Stimulated activated memory B cell treated with anti-CD40 and anti-IgM and Interleukin-4, amounts not matched to agents 10 μg/mL and 1 μg/mL and 100 μg/mL, for 72 hours (primary cell): ENCODE measurements around the gene LDLRAD4.
A peak's percentile ranks its signal among the peaks of the same experiment; 100 is the strongest.

ENCODE experiments used
- ATAC-seq: fragments of 150-1000 bp; cut with Tn5 transposase; 2 replicates; pipeline ENCODE4 v1.10.0; 2021
- H3K27ac Mint-ChIP-seq: one replicate; pipeline ENCODE4 v1.8.0; 2022; ENCODE audit warnings: mild to moderate bottlenecking, mixed read lengths
- H3K27me3 Mint-ChIP-seq: one replicate; pipeline ENCODE4 v1.8.0; 2022; ENCODE audit warnings: mixed read lengths
- H3K36me3 Mint-ChIP-seq: one replicate; pipeline ENCODE4 v1.8.0; 2022; ENCODE audit warnings: mixed read lengths
- H3K4me1 Mint-ChIP-seq: one replicate; pipeline ENCODE4 v1.8.0; 2022; ENCODE audit warnings: mixed read lengths
- H3K4me3 Mint-ChIP-seq: one replicate; pipeline ENCODE4 v1.8.0; 2022; ENCODE audit warnings: mild to moderate bottlenecking, moderate library complexity, mixed read lengths
- H3K9me3 Mint-ChIP-seq: one replicate; pipeline ENCODE4 v1.8.0; 2022; ENCODE audit warnings: mixed read lengths

Gene LDLRAD4

DNA sequence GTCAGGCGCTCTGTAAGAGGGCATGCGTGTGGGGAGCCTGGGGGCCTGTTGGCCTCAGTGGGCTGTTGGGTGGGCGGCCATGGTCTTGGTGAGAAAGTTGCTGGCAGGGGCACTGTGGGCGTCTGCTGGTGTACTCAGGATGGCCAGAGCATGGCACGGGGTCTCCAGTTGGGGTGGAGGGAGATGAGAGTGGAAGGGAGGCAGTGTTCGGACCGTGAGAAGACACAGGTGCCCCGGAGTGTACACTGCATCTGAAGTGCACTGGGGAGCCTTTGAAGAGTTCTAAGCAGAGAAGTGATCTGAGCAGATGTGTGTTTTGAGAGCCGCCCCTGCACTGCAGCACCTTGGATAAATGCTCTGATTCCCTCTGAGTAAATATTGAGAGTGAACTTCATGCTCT is 150.8 kb downstream of the LDLRAD4 start:
- peaks cover 18% of the 10 kb centered on the region for H3K27me3 Mint-ChIP-seq
- H3K4me3 Mint-ChIP-seq, result no peak overlapping the region
- H3K4me1 Mint-ChIP-seq, result peaks cover 16% of the 10 kb centered on the region
- no peak overlapping the region for H3K27ac Mint-ChIP-seq
- H3K36me3 Mint-ChIP-seq, result no peaks in the 10 kb centered on the region
- no peaks in the 10 kb centered on the region for H3K9me3 Mint-ChIP-seq
- ATAC-seq, result no peak

DNA sequence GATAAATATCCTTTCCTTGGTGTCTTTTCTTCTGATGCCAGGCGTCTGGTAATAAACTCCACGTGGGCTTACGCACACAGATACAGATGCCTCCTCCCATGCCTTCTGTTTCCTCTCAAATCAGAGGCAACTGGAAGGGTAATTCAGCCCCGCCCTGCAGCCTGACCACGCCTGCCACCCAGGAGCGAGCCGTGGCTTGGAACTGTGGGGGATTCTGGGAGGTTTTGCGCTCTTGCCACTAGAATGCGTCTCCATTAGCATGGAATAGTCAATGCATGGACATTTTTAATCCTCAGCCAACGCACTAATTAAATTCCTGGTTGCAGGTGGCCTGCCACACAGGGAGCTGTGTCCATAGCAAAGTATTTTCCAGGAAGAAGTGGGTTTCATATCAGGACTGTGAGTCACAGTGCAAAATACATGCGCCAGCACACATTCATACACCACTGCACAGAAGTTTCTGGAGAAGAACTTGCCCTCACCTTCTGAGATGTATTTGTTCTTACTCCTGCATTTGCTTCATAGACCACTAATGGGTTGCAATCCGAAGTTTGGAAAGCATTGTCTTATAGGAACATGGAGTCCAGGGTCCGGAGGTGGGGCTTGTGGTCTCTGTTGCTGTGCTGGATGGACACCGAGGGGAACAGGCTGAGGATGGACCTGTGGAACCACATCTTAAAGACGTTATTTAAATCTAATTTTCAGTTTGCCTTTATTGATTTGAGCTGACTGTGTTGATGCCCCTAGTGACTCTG is 151.4 kb downstream of the LDLRAD4 start:
- Mint-ChIP-seq H3K4me3 (no peak overlapping the region), H3K9me3 (no peaks in the 10 kb centered on the region), H3K27ac (no peak overlapping the region), H3K4me1 (peaks cover 16% of the 10 kb centered on the region), H3K36me3 (no peaks in the 10 kb centered on the region), H3K27me3 (peaks cover 18% of the 10 kb centered on the region)
- ATAC-seq, result no peak

DNA sequence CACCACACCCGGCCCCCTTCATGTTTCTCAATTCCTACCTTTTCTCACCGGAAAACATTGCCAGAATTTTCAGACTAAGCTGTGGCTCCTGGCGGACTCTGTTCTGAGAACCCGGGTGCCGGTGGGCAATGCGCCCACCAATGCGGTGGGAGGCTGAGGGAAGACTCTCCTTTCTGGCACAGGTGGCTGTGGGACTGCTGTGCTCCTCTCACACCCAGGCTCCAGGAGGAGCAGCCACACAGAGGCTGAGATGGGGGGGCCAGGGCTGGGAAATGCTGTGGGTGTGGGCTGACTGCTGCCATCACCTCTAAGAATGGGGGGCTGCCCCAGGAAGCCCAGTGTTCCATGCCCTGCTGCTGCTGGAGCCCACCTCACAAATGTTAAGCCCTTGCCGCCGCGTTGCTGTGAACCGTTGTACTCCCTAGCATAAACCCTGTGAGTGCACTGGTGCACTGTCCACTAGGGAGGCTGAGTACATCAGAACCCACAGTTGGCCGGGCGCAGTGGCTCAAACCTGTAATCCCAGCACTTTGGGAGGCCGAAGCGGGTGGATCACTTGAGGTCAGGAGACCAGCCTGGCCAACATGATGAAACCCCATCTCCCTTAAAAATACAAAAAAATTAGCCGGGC is 152.6 kb downstream of the LDLRAD4 start:
- H3K4me1 Mint-ChIP-seq, result peaks cover 27% of the 10 kb centered on the region
- ATAC-seq, result no peak
- H3K27ac Mint-ChIP-seq, result peak overlapping the region; percentile 63
- no peaks in the 10 kb centered on the region for H3K9me3 Mint-ChIP-seq
- no peak overlapping the region for H3K4me3 Mint-ChIP-seq
- H3K27me3 Mint-ChIP-seq, result peaks cover 18% of the 10 kb centered on the region
- H3K36me3 Mint-ChIP-seq, result no peaks in the 10 kb centered on the region

DNA sequence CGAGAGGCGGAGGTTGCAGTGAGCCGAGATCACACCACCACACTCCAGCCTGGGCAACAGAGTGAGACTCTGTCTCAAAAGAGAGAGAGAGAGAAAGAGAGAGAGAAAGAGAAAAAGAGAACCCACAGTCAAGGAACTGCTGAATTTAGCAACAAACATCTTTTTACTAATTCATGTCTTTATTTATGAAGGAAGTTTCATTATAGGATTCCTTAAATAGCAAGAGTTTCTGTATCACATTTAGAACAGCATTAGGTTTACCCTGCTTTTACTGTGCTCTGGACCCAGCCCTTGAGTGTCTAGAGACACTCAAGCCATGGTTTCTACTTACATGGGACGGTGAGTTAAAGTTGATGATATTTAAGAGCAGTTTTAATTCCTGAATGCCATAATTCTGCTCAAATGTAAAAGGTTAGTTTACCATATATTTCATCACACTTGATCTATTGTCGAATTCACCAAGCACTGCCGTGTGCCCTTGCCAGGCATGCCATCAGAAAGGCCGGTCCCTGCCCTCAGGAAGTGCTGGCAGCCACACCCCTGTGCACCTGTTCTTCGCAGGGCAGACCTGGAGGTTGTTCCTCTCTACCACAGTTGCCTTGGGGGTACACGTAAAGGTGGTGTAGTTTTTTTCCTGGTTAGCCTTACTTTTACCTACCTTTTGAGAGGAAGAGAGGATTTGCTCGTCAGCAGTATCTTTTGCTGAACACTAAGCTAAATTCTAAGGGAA is 153.3 kb downstream of the LDLRAD4 start:
- Mint-ChIP-seq H3K27me3 (peaks cover 16% of the 10 kb centered on the region), H3K36me3 (no peaks in the 10 kb centered on the region), H3K4me1 (peaks cover 35% of the 10 kb centered on the region), H3K4me3 (no peak overlapping the region), H3K9me3 (no peaks in the 10 kb centered on the region), H3K27ac (peak overlapping the region; percentile 63)
- no peak for ATAC-seq

DNA sequence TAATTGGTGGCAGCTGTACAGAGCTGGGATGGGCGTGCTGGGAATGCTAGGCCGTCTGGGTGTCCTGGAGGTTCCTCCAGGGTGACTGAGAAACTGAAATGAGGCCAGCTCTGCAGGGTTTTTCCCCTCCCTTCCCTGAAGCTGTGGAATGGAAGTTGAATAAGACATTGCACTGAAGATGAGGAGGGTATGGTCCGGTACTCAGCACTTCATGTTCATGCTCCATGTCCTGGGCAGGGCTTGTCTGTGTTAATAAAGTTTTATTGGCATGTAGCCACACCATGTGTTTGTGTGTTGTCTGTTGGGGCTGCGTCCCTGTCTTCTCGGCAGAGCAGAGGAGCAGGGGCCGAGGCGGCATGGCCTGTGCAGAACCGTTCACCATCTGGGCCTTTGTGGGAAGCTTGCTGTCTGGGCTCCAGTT is 154.0 kb downstream of the LDLRAD4 start:
- Mint-ChIP-seq H3K36me3 (no peaks in the 10 kb centered on the region), H3K4me3 (no peak overlapping the region), H3K27ac (peak overlapping the region; percentile 63), H3K4me1 (peaks cover 42% of the 10 kb centered on the region), H3K9me3 (no peaks in the 10 kb centered on the region), H3K27me3 (peaks cover 9% of the 10 kb centered on the region)
- no peak for ATAC-seq

DNA sequence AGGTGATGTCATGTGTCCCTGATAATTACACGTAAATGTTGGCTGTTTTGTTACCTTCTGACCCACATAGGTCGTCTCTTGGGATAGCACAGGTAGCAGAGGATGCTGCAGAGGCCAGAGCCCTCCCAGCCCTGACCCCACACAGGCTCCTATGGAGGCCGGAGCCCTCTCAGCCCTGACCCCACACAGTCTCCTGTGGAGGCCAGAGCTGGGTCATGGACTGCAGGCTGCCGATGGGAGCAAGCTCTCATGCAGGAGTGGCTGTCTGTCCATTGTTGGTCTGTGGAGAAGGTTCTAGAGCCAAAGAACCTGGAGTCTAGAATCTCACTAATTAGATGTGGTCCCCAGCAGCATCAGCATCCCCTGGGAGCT is 155.5 kb downstream of the LDLRAD4 start:
- no peak overlapping the region for H3K27ac Mint-ChIP-seq

DNA sequence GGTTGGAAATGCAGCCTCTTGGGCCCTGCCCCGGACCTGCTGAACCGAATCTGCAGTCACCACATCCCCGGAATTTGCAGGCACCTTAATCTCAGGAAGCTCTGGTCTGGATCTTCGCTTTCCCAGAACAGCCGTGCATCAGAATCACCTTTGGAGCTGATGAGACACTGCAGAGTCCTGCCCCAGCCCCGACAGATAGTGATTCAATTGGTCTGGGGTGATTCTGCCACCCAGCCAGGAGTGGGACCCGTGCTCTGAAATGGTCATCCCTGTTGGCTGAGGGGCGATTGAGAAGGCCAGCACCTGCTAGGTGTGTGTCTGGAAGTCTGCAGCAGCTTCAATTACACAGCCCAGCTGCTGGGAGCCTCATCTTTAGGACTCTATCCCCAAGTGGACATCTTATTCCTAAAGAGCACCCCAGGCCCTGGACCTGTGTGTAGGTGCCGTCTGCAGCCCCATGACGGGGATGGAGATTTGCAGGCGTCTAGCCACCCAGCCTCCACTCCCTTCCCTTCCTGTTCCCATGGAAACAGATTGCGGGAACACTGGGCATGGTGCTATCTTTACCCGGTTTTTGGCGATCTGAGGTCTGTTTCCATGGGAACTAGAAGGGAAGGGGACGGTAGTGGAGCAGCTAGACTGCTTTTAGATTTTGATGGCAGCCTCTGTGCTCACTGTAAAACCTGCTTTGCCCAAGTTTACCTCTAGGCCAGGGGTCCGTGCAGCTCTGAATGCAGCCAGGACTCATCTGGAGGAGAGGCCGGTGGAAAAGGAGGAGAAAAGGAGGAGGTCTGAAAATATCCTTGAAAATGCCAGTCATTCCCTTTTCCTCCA is 156.1 kb downstream of the LDLRAD4 start:
- Mint-ChIP-seq H3K36me3 (no peaks in the 10 kb centered on the region), H3K27ac (peak overlapping the region; percentile 62), H3K27me3 (no peaks in the 10 kb centered on the region), H3K4me3 (no peak overlapping the region), H3K4me1 (peaks cover 45% of the 10 kb centered on the region), H3K9me3 (no peaks in the 10 kb centered on the region)
- ATAC-seq, result no peak

More for the DNA sequence above, 155.5 kb downstream of the LDLRAD4 start:
- no peak for ATAC-seq
- Mint-ChIP-seq H3K36me3 (no peaks in the 10 kb centered on the region), H3K9me3 (no peaks in the 10 kb centered on the region), H3K4me1 (peaks cover 45% of the 10 kb centered on the region), H3K4me3 (no peak overlapping the region), H3K27me3 (no peaks in the 10 kb centered on the region)

DNA sequence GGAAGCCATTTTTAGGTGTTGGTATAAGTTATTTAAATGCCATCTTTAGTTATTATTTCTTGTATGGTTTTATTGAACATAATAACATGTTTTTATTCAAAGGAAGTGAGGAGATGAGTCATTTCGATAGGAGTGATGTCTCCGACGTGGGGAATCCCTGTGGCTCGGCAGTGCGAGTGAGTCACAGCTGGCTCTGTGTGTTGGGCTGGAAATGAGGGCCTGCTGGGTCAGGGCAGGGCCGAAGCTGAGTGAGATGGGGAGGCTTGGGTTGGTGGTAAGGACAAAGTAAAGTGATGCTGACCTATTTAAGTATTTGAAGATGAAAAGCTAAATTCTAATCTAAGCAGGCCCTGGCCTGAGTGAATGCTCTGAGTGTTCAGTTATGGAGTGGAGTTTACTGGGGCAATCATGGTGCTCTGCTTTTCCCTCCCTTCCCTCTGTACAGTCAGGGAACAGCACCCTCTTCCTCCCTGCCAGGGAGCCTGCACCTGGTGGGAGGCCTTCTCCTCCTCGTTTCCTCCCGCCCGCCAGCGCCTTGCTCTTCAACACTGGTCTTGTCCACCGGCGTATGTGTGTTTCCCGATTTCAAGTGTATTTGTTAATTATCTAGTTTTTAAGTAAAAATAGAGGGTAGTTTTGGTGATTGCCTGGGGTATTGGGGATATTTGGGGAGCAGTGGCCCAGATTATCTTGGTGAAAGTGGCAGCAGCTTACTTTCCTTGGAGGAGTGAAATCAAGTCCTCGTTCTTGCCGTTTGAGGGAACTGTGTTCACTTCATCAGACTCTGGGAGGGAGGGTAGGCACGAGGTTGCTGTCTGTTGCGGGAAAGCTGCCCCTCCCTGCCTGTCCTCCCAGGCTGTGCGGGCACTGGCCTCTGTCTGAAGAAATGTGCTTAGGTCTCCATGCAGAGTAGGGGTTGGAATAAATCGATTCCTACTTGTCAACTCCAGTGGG is 157.0 kb downstream of the LDLRAD4 start:
- peak overlapping the region; percentile 4 for H3K4me3 Mint-ChIP-seq
- peak; percentile 88 for ATAC-seq
- H3K4me1 Mint-ChIP-seq, result peaks cover 45% of the 10 kb centered on the region
- no peaks in the 10 kb centered on the region for H3K9me3 Mint-ChIP-seq
- peak overlapping the region; percentile 62 for H3K27ac Mint-ChIP-seq
- no peaks in the 10 kb centered on the region for H3K36me3 Mint-ChIP-seq
- H3K27me3 Mint-ChIP-seq, result no peaks in the 10 kb centered on the region

DNA sequence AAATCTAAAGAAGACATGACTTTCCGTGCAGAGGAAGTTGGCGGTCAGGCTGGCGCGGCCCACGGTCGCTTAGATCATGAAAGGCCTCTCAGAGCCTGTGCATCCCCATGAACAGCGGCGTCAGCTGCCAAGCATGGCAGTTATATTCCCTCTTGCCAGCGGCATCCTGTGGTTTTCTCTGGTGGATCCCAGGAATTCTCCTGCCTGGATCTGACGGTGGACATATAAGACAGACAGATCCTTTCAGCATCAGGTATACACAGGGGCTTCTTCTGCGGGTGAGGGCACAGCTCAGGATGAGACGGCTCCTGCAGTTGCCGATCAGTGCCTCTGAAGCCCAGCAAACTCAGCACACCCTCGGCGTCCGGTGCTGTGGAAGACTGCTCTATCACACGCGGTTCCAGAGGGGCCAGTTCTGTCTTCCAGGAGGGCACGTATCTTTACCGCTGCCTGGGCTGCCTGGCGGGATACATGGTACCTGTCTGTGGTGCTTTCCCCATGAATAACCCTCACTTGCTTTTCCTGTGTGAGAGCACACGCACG is 157.8 kb downstream of the LDLRAD4 start:
- no peak for ATAC-seq
- H3K4me1 Mint-ChIP-seq, result peaks cover 47% of the 10 kb centered on the region
- H3K9me3 Mint-ChIP-seq, result no peaks in the 10 kb centered on the region
- H3K27me3 Mint-ChIP-seq, result no peaks in the 10 kb centered on the region
- H3K36me3 Mint-ChIP-seq, result no peaks in the 10 kb centered on the region
- H3K4me3 Mint-ChIP-seq, result no peak overlapping the region
- H3K27ac Mint-ChIP-seq, result peak overlapping the region; percentile 48

DNA sequence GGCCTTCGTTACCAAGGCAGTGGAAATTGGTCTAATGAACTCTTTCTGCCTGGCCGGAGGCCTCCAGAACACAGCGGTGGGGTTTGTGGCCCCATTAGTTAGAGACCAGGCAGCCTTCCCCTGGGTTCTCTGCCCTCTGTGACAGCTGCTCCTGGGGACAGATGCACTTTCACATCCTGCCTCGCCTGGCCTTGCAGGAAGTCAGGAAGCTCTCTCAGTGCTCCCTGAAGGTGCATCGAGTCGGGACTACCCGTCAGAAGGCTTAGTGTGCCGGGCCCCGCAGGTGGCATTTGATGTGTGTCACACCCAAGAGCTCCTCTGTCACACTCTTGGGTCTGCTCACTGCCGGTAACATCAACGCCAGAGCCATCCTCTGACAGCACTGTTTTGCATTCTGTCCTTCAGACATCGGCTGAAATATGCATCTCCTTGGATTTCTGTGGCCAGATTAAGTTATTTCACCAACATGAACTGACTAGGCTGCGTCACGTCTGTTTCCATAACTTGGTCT is 158.3 kb downstream of the LDLRAD4 start:
- H3K4me1 Mint-ChIP-seq, result peaks cover 47% of the 10 kb centered on the region
- no peaks in the 10 kb centered on the region for H3K9me3 Mint-ChIP-seq
- ATAC-seq, result peak; percentile 49
- no peaks in the 10 kb centered on the region for H3K36me3 Mint-ChIP-seq
- peak overlapping the region; percentile 48 for H3K27ac Mint-ChIP-seq
- no peaks in the 10 kb centered on the region for H3K27me3 Mint-ChIP-seq
- H3K4me3 Mint-ChIP-seq, result no peak overlapping the region

DNA sequence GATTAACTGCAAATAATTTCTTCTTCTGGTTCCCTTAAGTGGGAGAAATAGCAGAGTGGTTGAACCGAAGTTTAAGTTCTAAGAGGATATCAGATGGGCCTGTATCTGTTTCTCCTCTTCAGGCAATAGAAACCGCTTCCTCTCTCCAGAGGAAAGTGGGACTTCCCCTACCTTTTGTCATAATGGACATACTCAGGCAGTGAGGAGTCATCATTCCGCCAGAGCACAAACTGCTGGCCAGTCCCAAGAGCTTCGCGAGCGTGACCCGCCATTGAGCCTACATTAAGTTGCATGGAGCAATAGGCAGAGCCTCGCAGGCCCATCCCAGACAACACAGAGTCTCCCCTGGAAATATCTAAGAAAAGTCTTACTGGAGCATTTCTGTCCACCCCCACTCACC is 158.9 kb downstream of the LDLRAD4 start:
- Mint-ChIP-seq H3K4me1 (peaks cover 47% of the 10 kb centered on the region), H3K36me3 (no peaks in the 10 kb centered on the region), H3K27me3 (no peaks in the 10 kb centered on the region), H3K4me3 (no peak overlapping the region), H3K27ac (peak overlapping the region; percentile 48), H3K9me3 (no peaks in the 10 kb centered on the region)
- ATAC-seq, result no peak

DNA sequence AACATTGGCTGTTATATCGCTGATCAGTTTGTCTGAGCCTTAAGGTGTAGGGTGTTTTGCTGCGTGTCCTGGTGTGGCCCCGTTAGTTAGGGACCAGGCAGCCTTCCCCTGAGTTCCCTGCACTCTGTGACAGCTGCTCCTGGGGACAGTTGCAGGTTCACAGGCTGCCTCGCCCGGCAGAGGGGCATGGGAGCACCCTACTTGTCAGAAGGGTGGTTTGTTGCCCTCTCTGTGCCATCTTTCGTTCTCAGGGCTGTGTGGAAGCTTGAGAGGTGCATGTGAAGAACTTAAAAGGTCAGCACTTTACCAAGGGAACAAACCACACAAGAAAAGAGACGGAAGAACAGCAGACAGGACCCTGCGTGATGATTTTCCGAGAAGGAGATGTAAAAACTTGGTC is 159.6 kb downstream of the LDLRAD4 start:
- Mint-ChIP-seq H3K27me3 (no peaks in the 10 kb centered on the region), H3K4me3 (no peak overlapping the region), H3K36me3 (no peaks in the 10 kb centered on the region), H3K4me1 (peaks cover 51% of the 10 kb centered on the region), H3K27ac (no peak overlapping the region), H3K9me3 (no peaks in the 10 kb centered on the region)
- ATAC-seq, result no peak

DNA sequence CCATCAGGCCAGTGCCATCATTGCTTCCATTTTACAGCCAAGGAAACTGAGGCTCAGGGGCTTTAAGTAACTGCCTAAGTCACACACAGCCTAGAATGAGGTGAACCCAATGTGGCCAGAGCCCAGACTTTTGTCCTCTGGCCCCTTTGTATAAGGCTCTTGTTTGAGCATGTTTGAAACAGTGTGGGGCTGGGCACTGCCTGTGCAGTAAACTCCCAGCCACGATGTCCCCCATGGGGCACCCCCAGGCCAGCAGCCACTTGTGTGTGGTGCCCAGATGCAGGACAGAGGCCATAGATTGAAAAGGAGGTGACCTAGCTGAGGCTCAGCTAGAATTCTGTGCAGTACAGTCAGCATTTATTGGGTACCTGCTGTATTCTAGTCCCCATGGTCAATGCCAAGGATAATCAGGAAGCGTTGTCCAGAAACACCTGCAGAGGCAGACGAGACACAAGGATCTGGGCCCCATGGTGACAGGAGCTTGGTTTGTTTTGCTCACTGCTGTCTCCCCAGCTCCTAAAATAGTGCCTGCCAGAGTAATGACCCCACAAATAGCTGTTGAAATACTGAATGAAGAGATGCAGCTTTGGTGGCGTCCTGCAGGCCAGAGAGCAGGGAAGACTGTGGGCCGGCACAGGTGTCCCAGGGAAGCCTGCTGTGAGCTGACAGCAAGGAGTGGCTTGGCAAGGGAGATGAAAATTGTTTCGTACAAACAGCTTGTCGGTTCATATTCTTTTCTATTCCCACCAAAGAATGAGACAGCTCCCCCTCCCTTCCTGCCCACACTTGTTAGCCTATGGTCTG is 160.7 kb downstream of the LDLRAD4 start:
- peaks cover 53% of the 10 kb centered on the region for H3K4me1 Mint-ChIP-seq
- no peak overlapping the region for H3K27ac Mint-ChIP-seq
- H3K4me3 Mint-ChIP-seq, result no peak overlapping the region
- ATAC-seq, result no peak
- no peaks in the 10 kb centered on the region for H3K9me3 Mint-ChIP-seq
- H3K27me3 Mint-ChIP-seq, result no peaks in the 10 kb centered on the region
- no peaks in the 10 kb centered on the region for H3K36me3 Mint-ChIP-seq
